HEK293T (cell line): ENCODE measurements around the gene KCNH6.

Experiments used
- CTCF ChIA-PET: fragments of 350-600 bp; formaldehyde crosslinking; extraction: SDS; loops from one replicate; lab custom pipeline; 2021; ENCODE audit warnings: antibody characterized with exemption, inconsistent platforms; lab: Yijun Ruan, JAX
- POLR2A ChIA-PET: fragments of 350-600 bp; formaldehyde crosslinking; extraction: SDS; loops from one replicate; lab custom pipeline; 2020; ENCODE audit warnings: antibody characterized with exemption, inconsistent platforms; lab: Yijun Ruan, JAX
- DNase-seq: peaks from one replicate; pipeline ENCODE4 v3.0.0; 2012; ENCODE audit warnings: mixed read lengths; ENCODE audit errors: extremely low spot score
- ARNT ChIP-seq: fragments of 450-650 bp; IDR thresholded peaks from 2 replicates; pipeline ENCODE4 v1.6.1; 2017; ENCODE audit warnings: mild to moderate bottlenecking
- BHLHE40 ChIP-seq: fragments of 450-650 bp; IDR thresholded peaks from 2 replicates; pipeline ENCODE4 v1.6.1; 2016; ENCODE audit warnings: mild to moderate bottlenecking, moderate library complexity, borderline replicate concordance
- CTBP1 ChIP-seq: fragments of 450-650 bp; IDR thresholded peaks from 2 replicates; pipeline ENCODE4 v1.6.1; 2016; ENCODE audit warnings: borderline replicate concordance
- ELF4 ChIP-seq: fragments of 450-650 bp; IDR thresholded peaks from 2 replicates; pipeline ENCODE4 v1.6.1; 2017; ENCODE audit warnings: antibody characterized with exemption
- FOXA1 ChIP-seq: fragments of 450-650 bp; IDR thresholded peaks from 2 replicates; pipeline ENCODE4 v1.6.1; 2016; ENCODE audit warnings: mild to moderate bottlenecking
- FOXK2 ChIP-seq: fragments of 450-650 bp; IDR thresholded peaks from 2 replicates; pipeline ENCODE4 v1.6.1; 2016; ENCODE audit warnings: mild to moderate bottlenecking
- FOXM1 ChIP-seq: fragments of 450-650 bp; IDR thresholded peaks from 2 replicates; pipeline ENCODE4 v1.6.1; 2017; ENCODE audit warnings: mild to moderate bottlenecking, borderline replicate concordance
- HDGF ChIP-seq: fragments of 450-650 bp; IDR thresholded peaks from 2 replicates; pipeline ENCODE4 v1.6.1; 2017; ENCODE audit warnings: antibody characterized with exemption, borderline replicate concordance
- L3MBTL2 ChIP-seq: fragments of 450-650 bp; conservative IDR thresholded peaks from 2 replicates; pipeline ENCODE4 v1.6.1; 2016; ENCODE audit warnings: mild to moderate bottlenecking
- LEF1 ChIP-seq: fragments of 450-650 bp; IDR thresholded peaks from 2 replicates; pipeline ENCODE4 v1.6.1; 2017; ENCODE audit warnings: mild to moderate bottlenecking, borderline replicate concordance
- NFRKB ChIP-seq: fragments of 450-650 bp; IDR thresholded peaks from 2 replicates; pipeline ENCODE4 v1.6.1; 2016; ENCODE audit warnings: mild to moderate bottlenecking, moderate library complexity
- PKNOX1 ChIP-seq: fragments of 450-650 bp; IDR thresholded peaks from 2 replicates; pipeline ENCODE4 v1.6.1; 2016
- SP1 ChIP-seq: fragments of 450-650 bp; IDR thresholded peaks from 2 replicates; pipeline ENCODE4 v1.6.1; 2017
- SUZ12 ChIP-seq: fragments of 450-650 bp; IDR thresholded peaks from 2 replicates; pipeline ENCODE4 v1.6.1; 2016; ENCODE audit warnings: mild to moderate bottlenecking
- TARDBP ChIP-seq: fragments of 450-650 bp; IDR thresholded peaks from 2 replicates; pipeline ENCODE4 v1.6.1; 2016
- ZNF384 ChIP-seq: fragments of 450-650 bp; IDR thresholded peaks from 2 replicates; pipeline ENCODE4 v1.6.1; 2016

Gene KCNH6

GRCh38 chr17:63491977-63492618 is 31.1 kb upstream of the KCNH6 start:
- POLR2A ChIA-PET = no interaction called here
- TF ChIP-seq FOXM1 = no peak
- no peak for TF ChIP-seq SUZ12
- no peak for TF ChIP-seq PKNOX1
- TF ChIP-seq HDGF = no peak
- TF ChIP-seq TARDBP = no peak
- TF ChIP-seq BHLHE40 = no peak
- TF ChIP-seq ARNT = no peak
- TF ChIP-seq ELF4 = no peak
- TF ChIP-seq FOXA1 = no peak
- TF ChIP-seq CTBP1 = no peak
- no peak for TF ChIP-seq LEF1
- CTCF ChIA-PET = interaction anchor here (1.1 kb wide), 1 partner anchor 13 kb away, joined by 4 read pairs; no protein-coding TSS in a partner anchor
- DNase-seq = no peak

GRCh38 chr17:63492940-63493339 is 30.2 kb upstream of the KCNH6 start:
- DNase-seq = no peak
- CTCF ChIA-PET = no interaction called here
- TF ChIP-seq ZNF384 (no peak), ARNT (no peak), L3MBTL2 (no peak), NFRKB (no peak), BHLHE40 (no peak), ELF4 (no peak), PKNOX1 (no peak), HDGF (no peak), FOXM1 (no peak), LEF1 (no peak), FOXK2 (no peak), SP1 (no peak), FOXA1 (no peak), CTBP1 (no peak), SUZ12 (no peak), TARDBP (no peak)
- POLR2A ChIA-PET = no interaction called here

- CTCF ChIA-PET = no interaction called here
- TF ChIP-seq PKNOX1 (no peak), TARDBP (no peak), FOXM1 (no peak), FOXA1 (no peak), FOXK2 (no peak), NFRKB (no peak), CTBP1 (no peak), L3MBTL2 (no peak), SP1 (no peak), SUZ12 (no peak), LEF1 (no peak), HDGF (no peak)
- DNase-seq = no peak
- POLR2A ChIA-PET = no interaction called here
Measured at GRCh38 chr17:63493411-63493810, 29.7 kb upstream of the KCNH6 start.

- CTCF ChIA-PET = no interaction called here
- TF ChIP-seq ZNF384 (no peak), BHLHE40 (no peak), L3MBTL2 (no peak), PKNOX1 (no peak), HDGF (no peak), NFRKB (no peak), ELF4 (no peak)
- DNase-seq = no peak
- POLR2A ChIA-PET = no interaction called here
Measured at GRCh38 chr17:63494300-63494928, 28.7 kb upstream of the KCNH6 start.

- DNase-seq = no peak
- CTCF ChIA-PET = no interaction called here
- POLR2A ChIA-PET = interaction anchor here (1.5 kb wide), 1 partner anchor 56 kb away, joined by 4 read pairs; no protein-coding TSS in a partner anchor
- TF ChIP-seq BHLHE40 (no peak), NFRKB (no peak), SP1 (no peak), ZNF384 (no peak), ARNT (no peak), L3MBTL2 (no peak), FOXK2 (no peak), HDGF (no peak)
Measured at GRCh38 chr17:63495491-63495890, 27.7 kb upstream of the KCNH6 start.

- POLR2A ChIA-PET = interaction anchor here (0.9 to 1.5 kb wide), 3 partner anchors 19 to 125 kb away, joined by 3 to 4 read pairs (median 4); partner anchors contain the start of genes ACE and MAP3K3
- CTCF ChIA-PET = interaction anchor here (0.7 to 0.9 kb wide), 2 partner anchors 14 to 71 kb away, joined by 3 read pairs; no protein-coding TSS in a partner anchor
- TF ChIP-seq BHLHE40 = no peak
- no peak for TF ChIP-seq NFRKB
- TF ChIP-seq FOXA1 = no peak
- TF ChIP-seq PKNOX1 = no peak
- TF ChIP-seq FOXM1 = no peak
- no peak for TF ChIP-seq TARDBP
- TF ChIP-seq FOXK2 = no peak
- no peak for TF ChIP-seq SUZ12
- TF ChIP-seq L3MBTL2 = no peak
- TF ChIP-seq ARNT = no peak
- no peak for TF ChIP-seq ZNF384
- TF ChIP-seq LEF1 = no peak
- no peak for TF ChIP-seq SP1
- no peak for TF ChIP-seq HDGF
- no peak for TF ChIP-seq CTBP1
- no peak for TF ChIP-seq ELF4
- no peak for DNase-seq
Measured at GRCh38 chr17:63496177-63496576, 27.0 kb upstream of the KCNH6 start.
